HT-29 (cell line): ENCODE measurements around the gene ST6GALNAC3. TPM values are rescaled to one million over a fixed set of nuclear protein-coding genes. Genes with fewer than 3 reads are reported as not detected.
"Not testable (repeated sequence)": the region's sequence is repeated elsewhere in the genome, so short reads cannot be mapped to it uniquely, and the experiment has no call there.

Experiments used
- DNase-seq: peaks from one replicate; pipeline ENCODE4 v3.0.0-alpha.2; 2015; ENCODE audit warnings: low spot score
- total RNA-seq: library from RNA; depleted of rRNA; stranded (reverse); fragments of >200 nt; shearing (Covaris generic); gene quantifications from 2 replicates; pipeline ENCODE4 v1.2.3, GENCODE V29; 2014

ST6GALNAC3 gene
- total RNA-seq, 1 experiment from 2014 or later: not detected

- DNase-seq: no peak
These were observed 32.2 kb downstream of the ST6GALNAC3 start for GRCh38 chr1:76106719-76107235.

- DNase-seq: no peak
These were observed 34.9 kb downstream of the ST6GALNAC3 start for GRCh38 chr1:76109404-76109803.

GRCh38 chr1:76109901-76110560, 35.5 kb downstream of the ST6GALNAC3 start:
- no peak for DNase-seq

GRCh38 chr1:76110666-76111065, 36.1 kb downstream of the ST6GALNAC3 start:
- DNase-seq: no peak

GRCh38 chr1:76112321-76112720, 37.8 kb downstream of the ST6GALNAC3 start:
- DNase-seq: not testable (repeated sequence)

GRCh38 chr1:76113446-76113845, 38.9 kb downstream of the ST6GALNAC3 start:
- DNase-seq: no peak

- DNase-seq: no peak
These were observed 40.6 kb downstream of the ST6GALNAC3 start for GRCh38 chr1:76115171-76115570.

- DNase-seq: no peak
These were observed 47.3 kb downstream of the ST6GALNAC3 start for GRCh38 chr1:76121850-76122249.

- no peak for DNase-seq
These were observed 47.7 kb downstream of the ST6GALNAC3 start for GRCh38 chr1:76122271-76122670.

GRCh38 chr1:76123411-76124064, 49.0 kb downstream of the ST6GALNAC3 start:
- not testable (repeated sequence) for DNase-seq

- no peak for DNase-seq
These were observed 49.6 kb downstream of the ST6GALNAC3 start for GRCh38 chr1:76124196-76124595.

GRCh38 chr1:76125473-76126219, 51.1 kb downstream of the ST6GALNAC3 start:
- DNase-seq: no peak

GRCh38 chr1:76128096-76128495, 53.5 kb downstream of the ST6GALNAC3 start:
- no peak for DNase-seq

GRCh38 chr1:76129731-76130130, 55.2 kb downstream of the ST6GALNAC3 start:
- no peak for DNase-seq

- DNase-seq: no peak
These were observed 56.4 kb downstream of the ST6GALNAC3 start for GRCh38 chr1:76130992-76131391.

- no peak for DNase-seq
These were observed 59.4 kb downstream of the ST6GALNAC3 start for GRCh38 chr1:76133977-76134376.

GRCh38 chr1:76135835-76136234, 61.3 kb downstream of the ST6GALNAC3 start:
- DNase-seq: no peak

GRCh38 chr1:76136894-76137293, 62.3 kb downstream of the ST6GALNAC3 start:
- DNase-seq: no peak

- DNase-seq: no peak
These were observed 63.2 kb downstream of the ST6GALNAC3 start for GRCh38 chr1:76137746-76138145.

- DNase-seq: no peak
These were observed 63.7 kb downstream of the ST6GALNAC3 start for GRCh38 chr1:76138217-76138616.

- no peak for DNase-seq
These were observed 65.7 kb downstream of the ST6GALNAC3 start for GRCh38 chr1:76140227-76140626.

GRCh38 chr1:76141929-76142328, 67.4 kb downstream of the ST6GALNAC3 start:
- DNase-seq: no peak
